Nephron (organoid): ENCODE data around the gene SH3BP4.

Experiments used
- H3K27ac Mint-ChIP-seq, 3 experiments: 2 replicates each; pipeline ENCODE4 v1.8.0; 2020; ENCODE audit warnings: mixed read lengths in 3 of 3, mild to moderate bottlenecking in 2 of 3, moderate library complexity in 1 of 3
- H3K27me3 Mint-ChIP-seq: 2 replicates; pipeline ENCODE4 v1.8.0; 2021; ENCODE audit warnings: low read depth, mild to moderate bottlenecking, moderate library complexity, mixed read lengths
- H3K36me3 Mint-ChIP-seq: 2 replicates; pipeline ENCODE4 v1.8.0; 2020; ENCODE audit warnings: low read depth, mixed read lengths
- H3K4me1 Mint-ChIP-seq: 2 replicates; pipeline ENCODE4 v1.8.0; 2020; ENCODE audit warnings: mixed read lengths
- H3K4me3 Mint-ChIP-seq, 3 experiments: 2 replicates each; pipeline ENCODE4 v1.8.0; 2020; ENCODE audit warnings: mild to moderate bottlenecking in 3 of 3, mixed read lengths in 3 of 3, moderate library complexity in 2 of 3
- H3K9me3 Mint-ChIP-seq: 2 replicates; pipeline ENCODE4 v1.8.0; 2020; ENCODE audit warnings: mixed read lengths
- TF ChIP-seq, protein P1 (sequence below), 3 experiments: fragments of 200-600 bp; sonication (generic); IDR thresholded peaks; one replicate each; pipeline ENCODE4 v1.5.0; 2021; ENCODE audit warnings: antibody characterized with exemption in 3 of 3; ENCODE audit not compliant: unreplicated experiment in 3 of 3

Gene SH3BP4

DNA sequence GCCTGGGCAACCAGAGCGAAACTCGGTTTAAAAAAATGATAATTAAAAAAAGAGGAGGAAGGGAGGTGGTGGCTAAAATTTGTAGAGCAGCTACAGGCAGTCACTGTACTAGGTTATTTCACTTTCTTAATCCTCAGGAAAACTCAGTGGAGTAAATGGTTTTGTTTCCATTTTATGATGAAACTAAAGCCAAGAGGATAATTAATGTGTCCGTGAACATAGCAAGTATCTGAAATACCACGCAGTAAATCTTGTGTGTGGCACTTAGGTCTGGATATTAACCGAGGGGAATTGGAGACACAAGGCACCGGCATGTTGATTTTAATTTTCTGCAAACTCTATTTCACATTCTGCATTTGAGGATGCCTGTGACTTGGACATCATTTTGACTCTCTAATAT is 14.5 kb downstream of the SH3BP4 start:
- Mint-ChIP-seq H3K9me3 (no peaks in the 10 kb centered on the region), H3K4me1 (peaks cover 53% of the 10 kb centered on the region), H3K27me3 (peaks cover 4% of the 10 kb centered on the region), H3K4me3 (no peak overlapping the region), H3K36me3 (peaks cover 13% of the 10 kb centered on the region), H3K27ac (no peak overlapping the region)
- TF ChIP-seq, protein P1, sequence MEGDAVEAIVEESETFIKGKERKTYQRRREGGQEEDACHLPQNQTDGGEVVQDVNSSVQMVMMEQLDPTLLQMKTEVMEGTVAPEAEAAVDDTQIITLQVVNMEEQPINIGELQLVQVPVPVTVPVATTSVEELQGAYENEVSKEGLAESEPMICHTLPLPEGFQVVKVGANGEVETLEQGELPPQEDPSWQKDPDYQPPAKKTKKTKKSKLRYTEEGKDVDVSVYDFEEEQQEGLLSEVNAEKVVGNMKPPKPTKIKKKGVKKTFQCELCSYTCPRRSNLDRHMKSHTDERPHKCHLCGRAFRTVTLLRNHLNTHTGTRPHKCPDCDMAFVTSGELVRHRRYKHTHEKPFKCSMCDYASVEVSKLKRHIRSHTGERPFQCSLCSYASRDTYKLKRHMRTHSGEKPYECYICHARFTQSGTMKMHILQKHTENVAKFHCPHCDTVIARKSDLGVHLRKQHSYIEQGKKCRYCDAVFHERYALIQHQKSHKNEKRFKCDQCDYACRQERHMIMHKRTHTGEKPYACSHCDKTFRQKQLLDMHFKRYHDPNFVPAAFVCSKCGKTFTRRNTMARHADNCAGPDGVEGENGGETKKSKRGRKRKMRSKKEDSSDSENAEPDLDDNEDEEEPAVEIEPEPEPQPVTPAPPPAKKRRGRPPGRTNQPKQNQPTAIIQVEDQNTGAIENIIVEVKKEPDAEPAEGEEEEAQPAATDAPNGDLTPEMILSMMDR (IDR thresholded peaks at IDR 0.05; ENCODE audit: unreplicated experiment in 3 of 3) = no peak

DNA sequence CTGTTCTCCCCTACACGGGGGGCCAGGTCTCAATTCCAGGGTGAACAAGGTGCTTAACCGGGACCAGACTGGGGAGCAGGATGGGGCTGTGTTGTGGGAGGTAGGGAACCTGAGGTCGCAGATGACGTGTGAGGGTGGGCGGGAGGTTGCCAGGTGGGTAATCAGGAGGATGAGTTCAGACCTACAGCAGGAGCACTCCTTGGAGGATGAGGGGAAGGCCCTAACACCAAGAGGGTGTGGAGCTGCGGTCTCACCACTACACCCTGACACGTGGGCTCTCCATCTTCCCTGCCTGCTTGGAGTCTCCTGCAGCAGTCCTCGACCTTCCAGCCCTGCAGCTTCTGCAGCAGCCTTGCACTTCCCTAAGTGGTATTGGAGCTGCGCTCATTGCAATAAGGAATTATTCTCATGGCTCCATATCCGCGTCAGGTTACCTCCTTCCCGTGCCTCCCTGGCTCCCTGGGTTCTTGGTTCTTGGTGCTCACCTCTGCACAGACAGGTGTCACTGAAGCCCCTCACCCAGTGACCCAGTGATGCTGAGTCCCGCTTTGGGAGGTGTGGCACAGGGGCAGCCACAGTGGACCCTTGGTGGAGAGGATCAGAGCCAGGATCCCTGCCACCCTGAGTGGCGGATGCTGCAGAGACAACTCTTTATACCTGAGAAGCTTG is 15.5 kb downstream of the SH3BP4 start:
- H3K27ac Mint-ChIP-seq = no peak overlapping the region

DNA sequence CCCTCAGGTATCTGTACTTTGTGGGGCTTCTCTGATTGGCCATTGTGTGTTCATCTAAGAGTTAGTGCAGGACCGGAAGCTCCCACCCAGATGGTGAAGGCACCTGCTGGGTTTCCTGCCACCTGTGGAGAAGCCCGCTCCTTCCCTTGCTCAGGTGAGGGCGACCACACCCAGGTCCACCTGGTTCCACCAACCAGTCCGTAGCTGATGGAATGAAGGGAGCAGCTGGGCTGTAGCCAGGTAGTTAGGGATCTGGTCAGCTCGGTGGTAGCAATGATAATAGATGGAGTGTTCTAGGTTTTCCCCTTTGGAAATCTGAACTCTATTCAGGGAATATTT is 16.0 kb downstream of the SH3BP4 start:
- H3K27ac Mint-ChIP-seq = no peak overlapping the region
- TF ChIP-seq, protein P1 (IDR thresholded peaks at IDR 0.05; ENCODE audit: unreplicated experiment in 3 of 3) = no peak
- H3K4me1 Mint-ChIP-seq = peaks cover 56% of the 10 kb centered on the region
- H3K4me3 Mint-ChIP-seq = no peak overlapping the region
- no peaks in the 10 kb centered on the region for H3K9me3 Mint-ChIP-seq
- H3K27me3 Mint-ChIP-seq = peaks cover 4% of the 10 kb centered on the region
- H3K36me3 Mint-ChIP-seq = peaks cover 13% of the 10 kb centered on the region

More for the DNA sequence above, 15.5 kb downstream of the SH3BP4 start:
- peaks cover 13% of the 10 kb centered on the region for H3K36me3 Mint-ChIP-seq
- H3K4me1 Mint-ChIP-seq = peaks cover 53% of the 10 kb centered on the region
- H3K4me3 Mint-ChIP-seq = no peak overlapping the region
- TF ChIP-seq, protein P1 (IDR thresholded peaks at IDR 0.05; ENCODE audit: unreplicated experiment in 3 of 3) = no peak
- H3K9me3 Mint-ChIP-seq = no peaks in the 10 kb centered on the region
- peaks cover 4% of the 10 kb centered on the region for H3K27me3 Mint-ChIP-seq

DNA sequence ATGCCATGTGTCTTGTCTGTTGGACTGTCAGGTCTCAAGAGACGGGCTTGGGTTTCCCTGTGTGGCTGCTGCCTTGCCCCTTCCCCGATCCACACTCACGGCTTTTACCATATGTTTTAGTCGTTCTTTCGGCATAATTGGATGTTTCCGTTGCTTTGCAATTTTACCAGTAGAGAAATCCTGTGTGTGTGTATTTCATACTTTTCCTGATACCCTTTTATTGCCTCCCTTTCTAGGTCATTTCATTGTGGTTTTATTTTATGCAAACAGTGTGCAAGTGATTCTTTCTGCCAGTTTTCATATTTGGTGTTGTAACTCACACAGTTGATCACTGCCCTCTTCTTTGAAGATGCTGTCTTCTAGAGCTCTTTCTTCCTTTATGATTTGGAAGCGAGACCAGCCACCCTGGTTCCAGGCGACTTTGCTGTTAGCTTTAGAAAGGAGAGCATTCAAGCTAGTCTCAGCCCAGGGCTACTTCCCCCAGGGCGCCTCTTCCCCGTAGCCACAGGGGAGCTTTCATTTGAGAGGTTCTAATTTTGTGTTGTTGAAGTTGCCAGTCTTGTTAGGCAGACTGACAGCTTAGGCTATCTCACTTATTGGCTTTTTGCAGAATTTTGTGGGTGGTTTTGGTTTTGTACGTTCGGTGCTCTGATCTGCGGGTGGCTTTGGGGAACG is 17.0 kb downstream of the SH3BP4 start:
- Mint-ChIP-seq H3K27ac (peak overlapping the region; percentile 4 to 25 (median 24)), H3K27me3 (peaks cover 8% of the 10 kb centered on the region), H3K9me3 (no peaks in the 10 kb centered on the region), H3K36me3 (peaks cover 13% of the 10 kb centered on the region), H3K4me3 (peak overlapping the region in 1 of 3 experiments; percentile 7), H3K4me1 (peaks cover 58% of the 10 kb centered on the region)
- TF ChIP-seq, protein P1 (IDR thresholded peaks at IDR 0.05; ENCODE audit: unreplicated experiment in 3 of 3) = no peak

DNA sequence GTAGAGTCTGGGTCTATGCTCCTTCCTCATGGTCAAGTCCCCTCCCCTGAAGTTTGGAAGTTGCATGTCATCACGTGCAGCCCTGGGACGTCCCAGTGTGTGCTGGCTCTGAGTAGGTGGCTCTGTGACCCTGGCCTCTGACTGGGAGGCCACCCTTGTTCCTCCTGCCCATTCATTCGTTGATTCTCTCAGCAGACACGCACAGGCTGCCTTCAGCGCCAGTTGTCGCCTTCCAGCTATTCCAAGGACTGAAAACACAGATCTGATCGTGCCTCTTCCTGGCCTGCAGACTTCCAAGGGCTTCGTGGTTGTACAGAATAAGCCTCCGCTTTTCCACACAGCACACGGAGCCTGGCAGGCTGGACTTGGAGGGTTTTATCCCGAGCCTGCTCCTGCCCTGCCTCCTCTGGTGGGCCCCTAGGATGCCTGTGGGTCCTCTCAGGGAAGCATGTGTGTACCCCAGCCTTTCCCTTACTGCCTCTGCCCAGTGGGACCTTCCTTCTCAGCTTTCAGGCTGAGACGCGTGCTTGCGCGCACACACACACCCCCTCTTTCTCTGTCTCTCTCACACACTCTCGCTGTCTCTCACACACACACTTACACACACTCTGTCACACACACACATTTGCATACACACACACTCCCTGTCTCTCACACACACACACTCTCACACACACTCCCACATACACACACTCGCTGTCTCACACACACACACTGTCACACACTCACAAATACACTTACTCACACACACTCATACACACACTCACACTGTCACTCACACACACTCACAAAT is 17.7 kb downstream of the SH3BP4 start:
- no peaks in the 10 kb centered on the region for H3K9me3 Mint-ChIP-seq
- H3K36me3 Mint-ChIP-seq = peaks cover 13% of the 10 kb centered on the region
- H3K4me3 Mint-ChIP-seq = peak overlapping the region in 2 of 3 experiments; percentile 5 to 40
- peaks cover 8% of the 10 kb centered on the region for H3K27me3 Mint-ChIP-seq
- peak overlapping the region; percentile 5 to 62 (median 24) for H3K27ac Mint-ChIP-seq
- TF ChIP-seq, protein P1 (IDR thresholded peaks at IDR 0.05; ENCODE audit: unreplicated experiment in 3 of 3) = no peak
- H3K4me1 Mint-ChIP-seq = peaks cover 51% of the 10 kb centered on the region
